RWPE2 (cell line): ENCODE measurements around the gene PRKAA1.
"Not testable (repeated sequence)": the region's sequence is repeated elsewhere in the genome, so short reads cannot be mapped to it uniquely, and the experiment has no call there.

Source experiments
- ATAC-seq: fragments of 200-7000 bp; cut with Tn5 transposase; 3 replicates; pipeline ENCODE4 v1.9.1; 2021; ENCODE audit warnings: low read depth
- DNase-seq: peaks from one replicate; pipeline ENCODE4 v3.0.0-alpha.2; 2020; ENCODE audit warnings: low spot score
- H3K27ac ChIP-seq: fragments of 450-650 bp; 2 replicates; pipeline ENCODE4 v1.5.1; 2017; ENCODE audit warnings: mild to moderate bottlenecking; ENCODE audit not compliant: poor library complexity, severe bottlenecking
- H3K27me3 ChIP-seq: fragments of 250-450 bp; sonication (Bioruptor Pico); 2 replicates; pipeline ENCODE4 v1.5.1; 2021; ENCODE audit warnings: mild to moderate bottlenecking, moderate library complexity; ENCODE audit not compliant: insufficient read depth, poor library complexity, severe bottlenecking
- H3K36me3 ChIP-seq: fragments of 250-450 bp; sonication (Bioruptor Pico); 2 replicates; pipeline ENCODE4 v1.5.1; 2020; ENCODE audit warnings: low read depth, mild to moderate bottlenecking, moderate library complexity
- H3K4me1 ChIP-seq: fragments of 250-450 bp; sonication (Bioruptor Pico); 2 replicates; pipeline ENCODE4 v1.5.1; 2021; ENCODE audit warnings: mild to moderate bottlenecking, moderate library complexity; ENCODE audit not compliant: insufficient read depth, poor library complexity, severe bottlenecking
- H3K4me3 ChIP-seq: fragments of 250-450 bp; sonication (Bioruptor Pico); 2 replicates; pipeline ENCODE4 v1.5.1; 2021; ENCODE audit warnings: mild to moderate bottlenecking, moderate library complexity; ENCODE audit not compliant: severe bottlenecking
- H3K9me3 ChIP-seq: fragments of 250-450 bp; sonication (Bioruptor Pico); 2 replicates; pipeline ENCODE4 v1.5.1; 2021; ENCODE audit warnings: mild to moderate bottlenecking, moderate library complexity; ENCODE audit not compliant: severe bottlenecking
- TF ChIP-seq, protein P1 (sequence below): fragments of 450-650 bp; IDR thresholded peaks from one replicate; pipeline ENCODE4 v1.5.1; 2017; ENCODE audit warnings: mild to moderate bottlenecking, moderate library complexity; ENCODE audit not compliant: poor library complexity, severe bottlenecking

The PRKAA1 gene

GRCh38 chr5:40826489-40827187, 28.5 kb upstream of the PRKAA1 start:
- DNase-seq (no peak), ATAC-seq (no peak)
- Histone ChIP-seq H3K9me3 (no peaks in the 10 kb centered on the region), H3K27ac (peak overlapping the region; percentile 2), H3K27me3 (no peaks in the 10 kb centered on the region), H3K4me1 (no peaks in the 10 kb centered on the region), H3K4me3 (no peak overlapping the region), H3K36me3 (peaks cover 74% of the 10 kb centered on the region)
- TF ChIP-seq, protein P1, sequence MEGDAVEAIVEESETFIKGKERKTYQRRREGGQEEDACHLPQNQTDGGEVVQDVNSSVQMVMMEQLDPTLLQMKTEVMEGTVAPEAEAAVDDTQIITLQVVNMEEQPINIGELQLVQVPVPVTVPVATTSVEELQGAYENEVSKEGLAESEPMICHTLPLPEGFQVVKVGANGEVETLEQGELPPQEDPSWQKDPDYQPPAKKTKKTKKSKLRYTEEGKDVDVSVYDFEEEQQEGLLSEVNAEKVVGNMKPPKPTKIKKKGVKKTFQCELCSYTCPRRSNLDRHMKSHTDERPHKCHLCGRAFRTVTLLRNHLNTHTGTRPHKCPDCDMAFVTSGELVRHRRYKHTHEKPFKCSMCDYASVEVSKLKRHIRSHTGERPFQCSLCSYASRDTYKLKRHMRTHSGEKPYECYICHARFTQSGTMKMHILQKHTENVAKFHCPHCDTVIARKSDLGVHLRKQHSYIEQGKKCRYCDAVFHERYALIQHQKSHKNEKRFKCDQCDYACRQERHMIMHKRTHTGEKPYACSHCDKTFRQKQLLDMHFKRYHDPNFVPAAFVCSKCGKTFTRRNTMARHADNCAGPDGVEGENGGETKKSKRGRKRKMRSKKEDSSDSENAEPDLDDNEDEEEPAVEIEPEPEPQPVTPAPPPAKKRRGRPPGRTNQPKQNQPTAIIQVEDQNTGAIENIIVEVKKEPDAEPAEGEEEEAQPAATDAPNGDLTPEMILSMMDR, result no peak

DNA sequence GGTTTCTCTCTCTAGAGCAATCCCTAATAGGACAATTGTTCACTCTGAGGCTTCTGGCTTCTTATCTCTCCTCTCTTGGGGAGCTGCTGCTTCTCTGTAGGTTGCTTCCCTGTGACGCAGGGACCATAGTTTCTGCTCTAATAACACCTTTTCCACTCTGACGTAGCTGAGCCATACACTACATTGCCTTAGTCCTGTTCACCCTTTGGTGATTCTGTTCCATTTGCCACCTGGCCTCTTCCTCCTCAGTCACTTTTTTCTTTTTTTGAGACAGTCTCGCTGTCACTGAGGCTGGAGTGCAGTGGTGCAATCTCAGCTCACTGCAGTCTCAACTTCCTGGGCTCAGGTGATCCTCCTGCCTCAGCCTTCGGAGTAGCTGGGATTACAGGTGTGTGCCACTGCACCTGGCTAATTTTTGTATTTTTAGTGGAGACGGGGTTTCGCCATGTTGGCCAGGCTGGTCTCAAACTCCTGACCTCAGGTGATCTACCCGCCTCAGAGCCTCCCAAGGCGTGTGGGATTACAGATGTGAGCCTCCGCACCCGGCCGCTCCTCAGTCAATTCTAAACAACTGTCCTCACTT, 27.4 kb upstream of the PRKAA1 start:
- H3K4me1 ChIP-seq, H3K4me3 ChIP-seq, H3K9me3 ChIP-seq, H3K27me3 ChIP-seq, DNase-seq: not testable (repeated sequence)
- peaks cover 63% of the 10 kb centered on the region for H3K36me3 ChIP-seq
- ATAC-seq, result peak; percentile 42
- H3K27ac ChIP-seq, result peak overlapping the region; percentile 2

GRCh38 chr5:40823459-40823858, 25.3 kb upstream of the PRKAA1 start:
- TF ChIP-seq, protein P1, result no peak
- DNase-seq, result no peak
- Histone ChIP-seq H3K27me3 (no peaks in the 10 kb centered on the region), H3K36me3 (peaks cover 42% of the 10 kb centered on the region), H3K4me3 (no peak overlapping the region), H3K9me3 (no peaks in the 10 kb centered on the region), H3K27ac (peak overlapping the region; percentile 4), H3K4me1 (no peaks in the 10 kb centered on the region)
- ATAC-seq, result peak; percentile 19; the same call in 2 of the 3 replicates

GRCh38 chr5:40813698-40814281, 15.6 kb upstream of the PRKAA1 start:
- H3K36me3 ChIP-seq, result no peaks in the 10 kb centered on the region
- TF ChIP-seq, protein P1, result no peak
- H3K27me3 ChIP-seq, result no peaks in the 10 kb centered on the region

DNA sequence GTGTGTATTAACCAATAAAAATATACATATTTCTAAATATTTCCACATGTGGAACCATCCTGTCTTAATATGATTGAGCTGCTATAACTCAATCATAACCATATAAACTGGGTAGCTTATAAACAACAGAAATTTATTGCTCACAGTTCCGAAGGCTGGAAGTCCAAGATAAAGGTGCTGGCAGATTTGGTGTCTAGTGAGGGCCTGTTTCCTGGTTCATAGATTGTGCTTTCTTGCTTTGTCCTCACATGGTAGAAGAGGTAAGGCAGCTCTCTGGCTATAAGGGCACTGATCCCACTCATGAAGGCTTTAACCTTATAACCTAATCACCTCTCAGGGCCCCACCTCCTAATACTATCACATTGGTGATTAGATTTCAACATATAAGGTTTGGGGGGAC, 14.0 kb upstream of the PRKAA1 start:
- no peak for DNase-seq
- TF ChIP-seq, protein P1, result no peak
- H3K4me1 ChIP-seq, result no peaks in the 10 kb centered on the region
- no peak overlapping the region for H3K27ac ChIP-seq
- H3K9me3 ChIP-seq, result no peaks in the 10 kb centered on the region
- ATAC-seq, result no peak
- H3K36me3 ChIP-seq, result no peaks in the 10 kb centered on the region
- no peaks in the 10 kb centered on the region for H3K27me3 ChIP-seq
- no peak overlapping the region for H3K4me3 ChIP-seq

More at GRCh38 chr5:40813698-40814281, 15.6 kb upstream of the PRKAA1 start:
- DNase-seq (no peak), ATAC-seq (no peak)
- no peaks in the 10 kb centered on the region for H3K4me1 ChIP-seq
- no peaks in the 10 kb centered on the region for H3K9me3 ChIP-seq
- H3K4me3 ChIP-seq, result no peak overlapping the region
- no peak overlapping the region for H3K27ac ChIP-seq
